HL-60/S4 treated with retinoic acid at 250 ng/mL for 4 days and 3 days (cell line): ENCODE data around the gene CTTNBP2NL.
"Not testable (repeated sequence)": the region's sequence is repeated elsewhere in the genome, so short reads cannot be mapped to it uniquely, and the experiment has no call there.

Experiments used
- in situ Hi-C: fragments of 300-500 bp; cut with MboI; formaldehyde crosslinking; loops from 2 replicates; pipeline ENCODE4 v1.7.0; 2022; ENCODE audit warnings: low sequenced_read_pairs

The CTTNBP2NL gene

DNA sequence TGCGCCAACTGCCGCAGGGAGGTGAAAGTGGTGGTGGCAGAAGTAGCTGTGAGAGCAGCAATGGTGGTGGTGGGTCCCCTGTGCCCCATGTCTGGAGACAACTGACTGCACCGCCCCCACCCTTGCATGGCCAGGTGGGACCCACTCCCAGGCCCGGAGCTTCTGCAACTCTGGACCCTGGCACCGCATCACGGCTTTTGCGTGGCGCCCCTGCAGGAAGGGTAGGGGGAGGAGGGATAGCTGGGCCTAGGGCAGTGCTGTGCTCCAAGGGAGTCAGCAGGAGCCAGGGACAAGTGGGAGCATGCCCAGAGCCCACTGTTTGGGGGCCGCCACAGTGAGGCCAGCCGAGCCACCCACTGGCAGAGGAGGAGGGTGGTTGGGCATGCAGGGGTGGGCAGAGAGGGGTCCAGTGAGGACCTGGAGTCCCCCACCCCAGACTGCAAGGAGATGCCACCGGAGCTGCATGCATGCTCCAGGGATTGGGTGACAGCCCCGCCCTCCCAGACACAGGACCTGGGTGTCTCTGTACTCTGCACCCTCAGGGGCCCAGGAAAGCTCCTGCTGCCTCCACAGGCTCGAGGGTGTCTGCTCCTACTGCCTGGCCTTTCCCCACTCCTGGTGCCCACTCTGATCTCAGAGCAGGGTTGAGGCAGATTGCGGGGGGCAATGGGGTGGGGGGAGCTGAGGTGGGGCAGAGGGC, 9.8 kb upstream of the CTTNBP2NL start:
- in situ Hi-C loops: loop anchor here (25.0 kb wide), 1 partner anchor 326 kb away; the partner anchor contains the start of genes PPM1J and RHOC

DNA sequence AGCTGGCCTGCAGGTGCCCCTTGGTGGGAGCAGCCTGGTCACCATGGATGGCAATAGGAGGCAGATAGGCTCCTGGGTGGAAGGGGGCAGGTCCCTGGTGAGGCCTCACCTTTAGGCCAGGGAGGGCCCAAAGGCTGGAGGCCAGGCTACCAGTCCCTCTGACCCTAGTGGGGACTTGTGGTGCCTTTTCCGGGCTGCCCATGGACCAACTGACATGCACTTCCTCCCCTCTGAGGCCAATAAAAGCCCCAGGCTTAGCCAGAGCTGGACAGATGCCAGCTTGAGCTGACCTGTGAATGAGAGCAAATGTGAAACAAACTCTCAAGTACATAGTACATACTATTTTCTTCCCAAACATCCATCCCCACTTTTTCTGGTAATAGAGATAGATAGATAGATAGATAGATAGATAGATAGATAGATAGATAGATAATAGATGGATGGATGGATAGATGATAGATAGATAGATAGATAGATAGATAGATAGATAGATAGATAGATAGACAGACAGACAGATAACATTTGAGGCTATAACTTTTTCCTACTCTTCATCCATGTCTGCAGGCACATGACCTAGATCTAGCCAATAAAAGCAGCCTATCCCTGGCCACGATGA, 9.2 kb upstream of the CTTNBP2NL start:
- in situ Hi-C loops: loop anchor here (25.0 kb wide), 1 partner anchor 325 kb away; the partner anchor contains the start of genes PPM1J and RHOC

DNA sequence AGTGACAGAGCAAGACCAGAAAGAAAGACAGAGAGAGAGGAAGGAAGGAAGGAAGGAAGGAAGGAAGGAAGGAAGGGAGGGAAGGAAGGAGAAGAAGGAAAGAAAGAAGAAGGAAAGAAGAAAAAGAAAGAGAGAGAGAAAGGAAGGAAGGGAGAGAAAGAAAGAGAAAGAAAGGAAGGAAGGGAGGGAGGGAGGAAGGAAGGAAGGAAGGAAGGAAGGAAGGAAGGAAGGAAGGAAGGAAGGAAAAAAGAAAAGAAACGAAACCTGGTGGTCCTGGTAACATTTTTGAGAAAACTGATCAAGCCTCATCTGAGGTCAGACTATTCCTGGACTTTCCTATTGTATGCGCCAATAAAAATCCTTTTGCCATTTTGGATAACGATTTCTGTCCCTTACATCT, 8.2 kb upstream of the CTTNBP2NL start:
- in situ Hi-C loops: loop anchor here (25.0 kb wide), 1 partner anchor 324 kb away; the partner anchor contains the start of genes PPM1J and RHOC

DNA sequence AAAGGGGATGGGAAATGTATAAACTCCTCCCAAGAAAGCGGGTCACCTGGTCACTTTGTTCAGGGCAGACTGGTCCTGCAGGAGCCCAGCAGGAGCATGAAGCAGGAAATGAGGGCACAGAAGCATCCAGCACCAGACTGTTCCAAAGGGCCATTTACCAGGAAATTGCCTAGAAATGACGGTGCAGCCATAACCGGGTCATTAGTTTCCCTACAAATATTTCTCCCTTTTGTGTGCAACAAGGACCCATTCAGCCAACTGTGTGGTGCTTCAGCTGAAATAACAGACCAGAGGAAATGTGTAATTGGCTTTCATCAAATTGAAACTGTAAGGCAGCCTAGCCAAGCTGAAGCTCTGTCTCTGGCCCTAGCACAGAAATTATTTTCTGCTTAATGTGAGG, 7.6 kb upstream of the CTTNBP2NL start:
- in situ Hi-C loops: loop anchor here (25.0 kb wide), 1 partner anchor 324 kb away; the partner anchor contains the start of genes PPM1J and RHOC

DNA sequence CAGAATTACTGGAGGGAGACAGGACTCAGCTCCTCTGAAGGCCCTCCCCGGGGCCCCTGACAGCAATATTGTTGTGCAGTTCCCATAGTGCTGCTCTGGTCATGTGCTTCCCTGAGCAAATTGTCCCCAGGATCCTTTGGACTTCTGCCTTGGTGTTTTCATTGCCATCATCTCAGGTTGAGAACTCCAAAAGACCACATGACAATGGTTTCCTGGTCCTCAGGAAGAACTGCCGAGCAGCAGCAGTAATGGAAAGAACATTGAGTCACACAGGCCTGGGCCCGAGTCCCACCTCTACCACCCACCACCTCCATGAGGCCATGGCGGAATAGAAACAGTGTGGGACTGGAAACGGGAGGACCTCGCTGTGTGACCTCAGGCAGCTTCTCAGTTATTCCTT, 6.3 kb upstream of the CTTNBP2NL start:
- in situ Hi-C loops: loop anchor here (10.0 to 25.0 kb wide), 2 partner anchors 225 to 323 kb away; partner anchors contain the start of genes CAPZA1, PPM1J, RHOC and ST7L

- in situ Hi-C loops: loop anchor here (10.0 to 25.0 kb wide), 2 partner anchors 224 to 322 kb away; partner anchors contain the start of genes CAPZA1, PPM1J, RHOC and ST7L
Observed at GRCh38 chr1:112390335-112390734, 5.7 kb upstream of the CTTNBP2NL start.

DNA sequence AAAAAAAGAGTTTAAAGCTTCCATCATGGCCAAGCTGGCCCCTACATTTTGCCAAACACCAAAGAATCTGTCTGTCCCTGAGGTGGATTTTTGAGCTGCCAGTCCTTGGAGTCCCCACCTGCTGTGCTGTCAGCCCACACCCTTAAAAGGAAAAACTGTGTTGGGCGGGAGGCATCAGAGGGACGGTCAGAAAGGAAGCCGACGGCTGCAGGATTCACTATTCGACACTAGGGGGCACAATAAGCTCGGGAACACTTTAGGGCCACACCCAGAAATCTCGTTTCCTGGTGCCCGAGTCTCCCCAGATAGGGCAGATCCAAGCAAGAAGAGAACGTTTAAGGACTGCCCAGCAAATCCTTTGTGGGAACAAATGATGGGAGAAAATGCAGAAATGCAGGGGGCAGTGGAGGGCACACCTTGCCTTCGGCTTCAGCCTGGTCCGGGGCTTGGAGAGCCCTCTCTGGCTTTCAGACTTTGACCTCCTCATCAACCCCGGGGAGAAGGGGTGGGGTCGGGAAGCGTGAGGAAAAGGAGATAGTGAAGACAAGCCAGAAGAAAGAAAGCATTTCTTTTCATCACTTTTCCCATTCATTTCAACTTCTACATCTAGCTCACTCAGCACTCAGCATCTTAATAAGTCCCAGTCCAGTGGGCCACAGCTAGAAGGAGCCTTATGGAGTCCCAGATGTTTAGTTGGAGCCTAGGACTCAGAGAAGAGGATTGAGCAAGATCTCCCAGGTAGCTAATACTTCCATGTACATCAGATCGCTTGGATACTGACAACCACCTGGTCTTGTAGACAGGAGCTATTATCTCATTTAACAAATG, 5.0 kb upstream of the CTTNBP2NL start:
- in situ Hi-C loops: loop anchor here (10.0 to 25.0 kb wide), 2 partner anchors 224 to 321 kb away; partner anchors contain the start of genes CAPZA1, PPM1J, RHOC and ST7L

- in situ Hi-C loops: loop anchor here (10.0 to 25.0 kb wide), 2 partner anchors 223 to 321 kb away; partner anchors contain the start of genes CAPZA1, PPM1J, RHOC and ST7L
Observed at GRCh38 chr1:112391603-112391940, 4.4 kb upstream of the CTTNBP2NL start.

DNA sequence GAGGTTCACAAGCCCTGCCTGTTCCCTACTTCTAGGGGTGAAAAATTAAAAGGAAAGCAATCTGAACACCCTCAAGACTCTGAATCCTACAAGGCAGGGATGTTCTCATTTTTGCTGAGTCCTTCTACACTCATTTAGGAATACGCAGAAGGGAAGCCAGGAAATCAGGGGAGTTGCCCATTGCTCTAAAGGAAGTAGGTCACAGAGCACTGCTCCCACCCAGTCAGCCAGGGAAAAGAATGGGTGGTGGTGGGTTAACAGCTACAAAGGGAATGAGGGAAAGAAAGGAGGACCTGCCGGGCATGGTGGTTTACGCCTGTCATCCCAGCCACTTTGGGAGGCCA, 2.4 kb upstream of the CTTNBP2NL start:
- in situ Hi-C loops: loop anchor here (10.0 to 25.0 kb wide), 2 partner anchors 221 to 319 kb away; partner anchors contain the start of genes CAPZA1, PPM1J, RHOC and ST7L

- in situ Hi-C loops: loop anchor here (10.0 to 25.0 kb wide), 2 partner anchors 220 to 318 kb away; partner anchors contain the start of genes CAPZA1, PPM1J, RHOC and ST7L
Observed at GRCh38 chr1:112394743-112395062, 1.3 kb upstream of the CTTNBP2NL start.

GRCh38 chr1:112395256-112395820, 676 bp upstream of the CTTNBP2NL start:
- in situ Hi-C loops: loop anchor here (10.0 to 25.0 kb wide), 2 partner anchors 219 to 317 kb away; partner anchors contain the start of genes CAPZA1, PPM1J, RHOC and ST7L

GRCh38 chr1:112396653-112397471, 848 bp downstream of the CTTNBP2NL start:
- in situ Hi-C loops: loop anchor here (10.0 to 25.0 kb wide), 2 partner anchors 218 to 315 kb away; partner anchors contain the start of genes CAPZA1, PPM1J, RHOC and ST7L

GRCh38 chr1:112397841-112398240, 1.8 kb downstream of the CTTNBP2NL start:
- in situ Hi-C loops: loop anchor here (10.0 to 25.0 kb wide), 2 partner anchors 217 to 314 kb away; partner anchors contain the start of genes CAPZA1, PPM1J, RHOC and ST7L

- in situ Hi-C loops: loop anchor here (10.0 to 25.0 kb wide), 2 partner anchors 215 to 313 kb away; partner anchors contain the start of genes CAPZA1, PPM1J, RHOC and ST7L
Observed at GRCh38 chr1:112399456-112399855, 3.4 kb downstream of the CTTNBP2NL start.

- in situ Hi-C loops: not testable (repeated sequence)
Observed at GRCh38 chr1:112400706-112401105, 4.7 kb downstream of the CTTNBP2NL start.

DNA sequence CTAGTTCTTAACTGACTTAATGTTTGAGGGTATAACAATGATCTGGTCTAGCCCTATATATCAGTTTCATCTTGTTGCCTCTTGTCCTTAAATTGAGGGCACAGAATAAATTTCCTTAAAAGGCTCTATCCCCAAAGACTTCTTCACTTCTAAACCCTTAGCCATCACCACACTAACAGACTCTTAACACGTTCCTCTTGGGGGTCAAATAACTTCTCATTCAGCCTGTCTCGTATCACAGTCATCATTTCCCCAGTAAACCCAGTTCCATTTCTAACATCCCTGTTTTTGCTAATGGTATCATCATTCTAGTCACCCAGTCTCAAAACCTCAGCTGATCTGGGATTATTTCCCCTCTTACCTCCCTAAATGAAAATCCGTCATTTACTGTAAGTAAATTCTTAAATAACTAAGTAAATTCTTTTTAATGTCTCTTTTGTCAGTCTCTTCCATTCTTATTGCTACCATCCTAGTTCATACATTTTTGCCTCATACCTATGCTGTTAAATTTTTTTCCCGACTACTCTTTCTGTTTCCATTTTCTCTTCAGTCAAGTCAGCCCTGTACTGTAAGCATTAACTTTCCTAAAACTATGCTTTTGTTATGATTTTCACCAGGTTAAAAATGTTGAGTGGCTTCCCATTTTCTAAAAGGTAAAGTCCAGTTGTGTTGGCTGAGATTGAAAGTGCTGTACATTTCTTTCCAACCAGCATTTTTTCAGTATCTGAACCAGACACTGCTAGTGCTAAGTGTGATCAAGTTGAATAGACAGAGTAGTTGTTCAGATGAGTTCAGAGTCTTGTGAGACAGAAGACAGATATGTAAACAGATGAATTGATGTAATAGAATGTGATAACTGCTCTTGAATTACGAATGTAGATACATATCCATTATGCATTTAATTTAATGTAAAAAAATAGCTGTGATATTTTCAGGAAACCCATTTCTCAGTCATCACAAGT, 6.9 kb downstream of the CTTNBP2NL start:
- in situ Hi-C loops: no loop called here

DNA sequence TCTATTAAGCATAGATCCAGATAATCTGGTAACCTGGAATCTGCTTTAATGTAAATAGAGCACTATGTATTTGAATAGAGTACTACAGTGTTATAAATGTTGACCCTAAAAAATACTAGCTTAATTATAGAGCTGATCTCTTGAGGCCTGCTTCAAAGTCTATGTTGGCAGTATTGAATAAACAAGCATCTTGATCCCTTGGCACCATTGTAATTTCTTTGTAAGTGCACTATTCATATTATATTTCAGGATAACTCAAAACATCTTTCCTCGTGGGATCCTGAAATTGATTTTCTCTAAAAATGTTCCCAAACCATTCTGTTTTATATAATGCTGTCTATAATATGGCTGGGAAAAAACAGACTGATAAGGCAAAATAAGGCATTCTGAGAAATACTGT, 10.8 kb downstream of the CTTNBP2NL start:
- in situ Hi-C loops: no loop called here

GRCh38 chr1:112409414-112409813, 13.4 kb downstream of the CTTNBP2NL start:
- in situ Hi-C loops: no loop called here
